Brain pericyte (primary cell): Measurements from ENCODE around the gene SELENOM.
"Not testable (repeated sequence)": the region's sequence is repeated elsewhere in the genome, so short reads cannot be mapped to it uniquely, and the experiment has no call there.

Source experiments
- DNase-seq: peaks from one replicate; pipeline ENCODE4 v3.0.0-alpha.2; 2012; ENCODE audit warnings: low read depth, low spot score

The SELENOM gene

GRCh38 chr22:31078389-31078788 is 29.0 kb downstream of the SELENOM start:
- DNase-seq, result not testable (repeated sequence)

GRCh38 chr22:31077681-31078080 is 29.7 kb downstream of the SELENOM start:
- DNase-seq, result no peak

- no peak for DNase-seq
Observed at GRCh38 chr22:31075961-31076360, 31.4 kb downstream of the SELENOM start.

GRCh38 chr22:31073545-31074145 is 33.7 kb downstream of the SELENOM start:
- not testable (repeated sequence) for DNase-seq

GRCh38 chr22:31073125-31073524 is 34.2 kb downstream of the SELENOM start:
- DNase-seq, result not testable (repeated sequence)

- DNase-seq, result not testable (repeated sequence)
Observed at GRCh38 chr22:31069691-31070314, 37.6 kb downstream of the SELENOM start.

- DNase-seq, result no peak
Observed at GRCh38 chr22:31068970-31069369, 38.4 kb downstream of the SELENOM start.

GRCh38 chr22:31064369-31064768 is 43.0 kb downstream of the SELENOM start:
- DNase-seq, result no peak

- no peak for DNase-seq
Observed at GRCh38 chr22:31062566-31063230, 44.7 kb downstream of the SELENOM start.

- DNase-seq, result not testable (repeated sequence)
Observed at GRCh38 chr22:31059663-31060062, 47.7 kb downstream of the SELENOM start.

- no peak for DNase-seq
Observed at GRCh38 chr22:31056986-31057599, 50.3 kb downstream of the SELENOM start.

GRCh38 chr22:31055635-31056159 is 51.7 kb downstream of the SELENOM start:
- DNase-seq, result peak; percentile 95

- no peak for DNase-seq
Observed at GRCh38 chr22:31055117-31055634, 52.2 kb downstream of the SELENOM start.
